Stimulated activated CD4-positive, alpha-beta T cell treated with anti-CD3 and anti-CD28 coated beads, Interleukin-4, amount 100 ng/mL, for 4 hours (primary cell): ENCODE measurements around the gene RPA1.

ENCODE experiments used
- DNase-seq, 2 experiments: peaks; one replicate each; pipeline ENCODE4 v3.0.0-alpha.2; 2020

RPA1 gene

GRCh38 chr17:1943436-1943831 lies 113.6 kb downstream of the RPA1 start:
- DNase-seq = no peak

- no peak for DNase-seq
Measured at GRCh38 chr17:1945621-1946020, 115.8 kb downstream of the RPA1 start.

GRCh38 chr17:1946021-1946932 lies 116.5 kb downstream of the RPA1 start:
- no peak for DNase-seq

GRCh38 chr17:1947229-1947742 lies 117.5 kb downstream of the RPA1 start:
- DNase-seq = no peak

- DNase-seq = no peak
Measured at GRCh38 chr17:1947743-1948516, 118.1 kb downstream of the RPA1 start.

GRCh38 chr17:1948517-1948825 lies 118.7 kb downstream of the RPA1 start:
- no peak for DNase-seq
